ENCODE data around the gene GLDC. TPM values are rescaled to one million over a fixed set of nuclear protein-coding genes. Genes with fewer than 3 reads are reported as not detected.

GLDC gene
- total RNA-seq, 1 donor from 2014 or later: 8.9 TPM

GRCh38 chr9:6552498-6553121 is 92.9 kb downstream of the GLDC start:
- Histone ChIP-seq H3K9ac (ENCODE audit: low read length) (peak overlapping the region; percentile 57), H3K36me3 (ENCODE audit: insufficient read depth, low read length) (no peaks in the 10 kb centered on the region), H3K4me3 (ENCODE audit: insufficient read depth, low read depth, low read length) (no peak overlapping the region), H3K27ac (ENCODE audit: low read depth, low read length) (peak overlapping the region; percentile 48), H3K9me3 (ENCODE audit: insufficient read depth, low read depth, low read length) (no peaks in the 10 kb centered on the region), H3K4me2 (ENCODE audit: low read length) (peak overlapping the region; percentile 76), H2AFZ (ENCODE audit: low read depth, low read length) (peak overlapping the region; percentile 13), H3K79me2 (ENCODE audit: insufficient read depth, low read length) (no peaks in the 10 kb centered on the region), H4K20me1 (ENCODE audit: insufficient read depth, low read length) (no peaks in the 10 kb centered on the region), H3K4me1 (ENCODE audit: insufficient read depth, low read length) (peaks cover 21% of the 10 kb centered on the region), H3K27me3 (ENCODE audit: insufficient read depth, low read length) (no peaks in the 10 kb centered on the region)
- H3K4me3 Mint-ChIP-seq (ENCODE audit: unreplicated experiment): no peak overlapping the region
- peaks cover 12% of the 10 kb centered on the region for H3K4me1 Mint-ChIP-seq (ENCODE audit: low read depth, unreplicated experiment)
- TF ChIP-seq CTCF (IDR thresholded peaks at IDR 0.05; ENCODE audit: insufficient read depth, low read depth, low read length): no peak
- TF ChIP-seq EZH2 (IDR thresholded peaks at IDR 0.05; ENCODE audit: insufficient read depth, low read length): no peak
- no peak for FAIRE-seq
- no peaks in the 10 kb centered on the region for H3K36me3 Mint-ChIP-seq (ENCODE audit: low read depth, unreplicated experiment)
- peak; percentile 55 for DNase-seq (ENCODE audit: low read depth)
- no peaks in the 10 kb centered on the region for H3K9me3 Mint-ChIP-seq (ENCODE audit: unreplicated experiment)
- H3K27me3 Mint-ChIP-seq (ENCODE audit: low read depth, unreplicated experiment): no peaks in the 10 kb centered on the region
- H3K27ac Mint-ChIP-seq (ENCODE audit: unreplicated experiment): peak overlapping the region; percentile 4

- FAIRE-seq: peak; percentile 78
- H3K27ac ChIP-seq (ENCODE audit: low read depth, low read length): peak overlapping the region; percentile 48
These were observed 93.5 kb downstream of the GLDC start for GRCh38 chr9:6552033-6552432.

More at GRCh38 chr9:6552033-6552432, 93.5 kb downstream of the GLDC start:
- H3K9me3 ChIP-seq (ENCODE audit: insufficient read depth, low read depth, low read length): no peaks in the 10 kb centered on the region
- H3K36me3 Mint-ChIP-seq (ENCODE audit: low read depth, unreplicated experiment): no peaks in the 10 kb centered on the region
- no peaks in the 10 kb centered on the region for H3K9me3 Mint-ChIP-seq (ENCODE audit: unreplicated experiment)
- no peaks in the 10 kb centered on the region for H3K27me3 ChIP-seq (ENCODE audit: insufficient read depth, low read length)
- H3K4me1 ChIP-seq (ENCODE audit: insufficient read depth, low read length): peaks cover 21% of the 10 kb centered on the region
- no peak overlapping the region for H2AFZ ChIP-seq (ENCODE audit: low read depth, low read length)
- DNase-seq (ENCODE audit: low read depth): peak; percentile 61
- H3K27ac Mint-ChIP-seq (ENCODE audit: unreplicated experiment): no peak overlapping the region
- no peak overlapping the region for H3K4me3 ChIP-seq (ENCODE audit: insufficient read depth, low read depth, low read length)
- TF ChIP-seq EZH2 (IDR thresholded peaks at IDR 0.05; ENCODE audit: insufficient read depth, low read length) (no peak), CTCF (IDR thresholded peaks at IDR 0.05; ENCODE audit: insufficient read depth, low read depth, low read length) (peak; percentile 27)
- no peaks in the 10 kb centered on the region for H3K27me3 Mint-ChIP-seq (ENCODE audit: low read depth, unreplicated experiment)
- H4K20me1 ChIP-seq (ENCODE audit: insufficient read depth, low read length): no peaks in the 10 kb centered on the region
- H3K4me2 ChIP-seq (ENCODE audit: low read length): peak overlapping the region; percentile 76
- no peaks in the 10 kb centered on the region for H3K79me2 ChIP-seq (ENCODE audit: insufficient read depth, low read length)
- H3K4me1 Mint-ChIP-seq (ENCODE audit: low read depth, unreplicated experiment): peaks cover 12% of the 10 kb centered on the region
- H3K9ac ChIP-seq (ENCODE audit: low read length): peak overlapping the region; percentile 57
- no peaks in the 10 kb centered on the region for H3K36me3 ChIP-seq (ENCODE audit: insufficient read depth, low read length)
- H3K4me3 Mint-ChIP-seq (ENCODE audit: unreplicated experiment): no peak overlapping the region
